HG03558 (cell line): Measurements from ENCODE around the gene TRIM38.
A peak's percentile ranks its signal among the peaks of the same experiment; 100 is the strongest.
"Not testable (repeated sequence)": the region's sequence is repeated elsewhere in the genome, so short reads cannot be mapped to it uniquely, and the experiment has no call there.

Experiments used
- ATAC-seq: cut with Tn5 transposase; IDR thresholded peaks from one replicate; pipeline ENCODE4 v1.9.1; 2021; ENCODE audit warnings: moderate number of reproducible peaks; ENCODE audit not compliant: unreplicated experiment; ENCODE audit errors: extremely low read depth

TRIM38 gene

DNA sequence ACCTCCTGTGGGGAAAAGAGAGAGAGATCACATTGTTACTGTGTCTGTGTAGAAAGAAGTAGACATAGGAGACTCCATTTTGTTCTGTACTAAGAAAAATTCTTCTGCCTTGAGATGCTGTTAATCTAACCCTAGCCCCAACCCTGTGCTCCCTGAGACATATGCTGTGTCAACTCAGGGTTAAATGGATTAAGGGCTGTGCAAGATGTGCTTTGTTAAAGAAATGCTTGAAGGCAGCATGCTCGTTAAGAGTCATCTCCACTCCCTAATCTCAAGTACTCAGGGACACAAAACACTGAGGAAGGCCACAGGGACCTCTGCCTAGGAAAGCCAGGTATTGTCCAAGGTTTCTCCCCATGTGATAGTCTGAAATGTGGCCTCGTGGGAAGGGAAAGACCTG is 36.6 kb downstream of the TRIM38 start:
- not testable (repeated sequence) for ATAC-seq

DNA sequence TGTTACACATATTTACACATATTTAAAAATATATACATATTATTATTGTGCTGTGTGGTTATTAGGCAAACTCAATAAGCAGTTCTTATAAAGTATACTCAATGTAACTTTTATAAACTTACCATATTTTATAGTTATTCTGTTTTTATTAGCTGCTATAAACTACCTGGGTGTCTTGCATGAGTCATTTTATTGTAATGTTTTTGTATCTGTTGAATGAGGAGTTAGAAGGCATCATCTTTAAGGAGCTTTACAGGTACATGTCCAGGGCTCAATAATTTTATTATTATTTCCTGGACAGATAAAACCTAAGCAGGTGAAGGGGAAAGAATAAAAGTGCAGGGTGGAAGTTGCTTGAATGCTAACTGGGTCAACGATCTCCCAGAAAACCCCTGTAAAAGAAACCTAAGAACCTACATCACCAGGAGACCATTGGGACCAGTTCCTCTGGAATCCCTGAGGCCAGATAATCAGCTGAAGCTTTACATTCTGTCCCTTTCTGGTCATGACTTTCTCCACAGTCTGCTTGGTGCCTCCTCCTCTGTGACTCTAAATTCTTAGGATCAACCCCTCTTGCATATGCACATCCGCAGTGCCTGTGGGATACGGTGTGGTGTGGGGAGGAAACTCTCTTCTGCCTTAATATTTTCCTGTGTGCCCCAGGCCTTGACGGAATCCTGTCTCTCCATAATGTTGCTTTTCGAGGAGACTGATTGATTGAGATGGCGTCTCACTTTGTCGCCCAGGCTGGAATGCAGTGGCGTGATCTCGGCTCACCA is 38.0 kb downstream of the TRIM38 start:
- no peak for ATAC-seq

DNA sequence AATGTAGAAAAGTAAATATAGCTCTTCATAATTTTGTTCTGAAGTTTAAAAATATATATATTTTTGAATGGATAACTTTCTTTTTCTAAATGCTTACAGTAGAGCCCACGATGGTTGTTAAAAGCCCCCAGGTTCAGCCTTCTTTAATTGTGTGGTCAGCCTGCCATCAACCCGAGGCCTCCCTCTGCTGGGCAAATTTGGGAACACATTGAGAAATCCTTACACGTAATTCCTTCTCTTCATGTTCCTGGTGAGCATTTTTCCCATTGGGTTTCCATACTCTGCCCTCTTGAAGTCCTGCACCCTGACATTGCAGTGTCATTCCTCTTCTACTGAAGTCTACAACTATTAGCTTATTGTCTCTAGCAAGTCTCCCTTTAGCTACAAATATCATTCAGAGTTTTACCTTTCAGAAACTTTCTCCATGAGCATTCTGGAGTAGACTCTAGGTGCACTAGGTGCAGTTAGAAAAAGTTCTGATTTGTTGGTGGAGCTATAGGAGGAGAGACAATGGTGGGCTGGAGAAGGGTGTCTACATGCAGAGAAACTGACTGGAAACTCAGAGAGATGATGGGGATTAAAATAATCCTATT is 40.6 kb downstream of the TRIM38 start:
- no peak for ATAC-seq

DNA sequence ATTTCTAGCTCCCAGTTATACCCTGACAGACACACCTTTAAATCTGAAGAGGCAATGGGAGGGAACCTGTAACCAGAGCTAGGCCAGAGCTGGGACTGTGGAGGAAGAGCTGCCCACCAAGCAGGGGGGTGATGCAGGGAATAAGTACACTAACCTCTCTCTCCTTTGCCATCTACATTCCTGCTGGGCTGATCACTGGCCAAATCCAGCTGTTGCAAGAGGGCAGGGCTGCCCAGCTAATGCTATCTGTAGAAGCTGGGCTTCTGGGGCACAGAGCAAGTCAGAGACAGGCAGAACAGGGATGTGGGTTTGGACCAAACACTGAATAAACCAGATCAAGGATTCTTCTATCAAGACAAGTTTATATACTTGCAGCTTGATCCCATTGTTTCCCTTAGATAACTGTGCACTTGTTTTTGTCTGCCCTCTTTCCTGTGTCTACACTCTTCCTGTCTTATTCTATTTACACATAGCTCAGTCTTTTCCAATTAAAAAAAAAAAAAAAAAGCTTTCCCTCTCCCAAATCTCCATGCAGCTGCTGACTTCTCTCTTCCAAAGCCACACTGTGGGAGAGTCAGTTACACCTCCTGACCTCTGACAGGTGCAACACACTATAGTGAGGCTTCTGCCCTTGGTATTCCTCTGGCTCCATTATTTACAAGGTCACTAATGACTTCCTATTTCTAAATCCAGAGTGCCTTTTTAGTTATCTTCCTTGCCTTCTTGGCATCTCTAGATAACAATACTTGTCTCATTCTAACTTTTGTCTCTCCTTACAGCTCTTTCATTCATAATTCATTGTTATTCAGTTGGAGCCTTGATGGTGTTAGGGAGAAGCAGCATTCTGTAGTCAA is 43.7 kb downstream of the TRIM38 start:
- no peak for ATAC-seq

DNA sequence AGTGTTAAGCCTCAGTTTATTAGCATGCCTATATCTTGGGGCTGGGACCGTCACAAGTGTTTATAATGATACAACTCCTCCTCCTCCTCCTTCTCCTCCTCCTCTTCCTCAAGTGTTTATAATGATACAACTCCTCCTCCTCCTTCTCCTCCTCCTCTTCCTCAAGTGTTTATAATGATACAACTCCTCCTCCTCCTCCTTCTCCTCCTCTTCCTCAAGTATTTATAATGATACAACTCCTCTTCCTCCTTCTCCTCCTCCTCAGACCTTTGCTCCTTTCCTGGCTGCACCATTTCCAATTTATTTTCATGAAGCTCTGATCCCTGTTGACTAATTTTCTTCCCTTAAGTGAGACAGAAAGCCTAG is 44.3 kb downstream of the TRIM38 start:
- ATAC-seq, result not testable (repeated sequence)

DNA sequence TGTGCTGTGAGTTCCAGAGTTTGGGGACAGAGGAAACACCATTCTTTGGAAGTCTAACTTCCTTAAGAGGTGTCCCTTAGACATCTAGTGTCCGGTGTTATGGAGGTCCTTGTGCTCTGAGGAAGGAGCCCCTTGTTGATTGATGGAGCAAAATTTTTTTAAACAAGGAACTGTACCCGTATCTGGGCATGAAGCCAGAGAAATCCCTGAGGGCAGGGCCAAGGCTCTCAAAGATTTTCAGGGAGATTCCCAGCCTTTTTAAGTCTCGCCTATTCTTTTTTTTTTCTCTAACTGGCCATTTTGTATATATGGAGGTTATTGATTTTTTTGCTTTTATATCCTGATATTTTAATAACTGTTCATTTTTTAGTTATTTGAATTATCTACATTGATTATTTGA is 45.9 kb downstream of the TRIM38 start:
- ATAC-seq, result no peak

DNA sequence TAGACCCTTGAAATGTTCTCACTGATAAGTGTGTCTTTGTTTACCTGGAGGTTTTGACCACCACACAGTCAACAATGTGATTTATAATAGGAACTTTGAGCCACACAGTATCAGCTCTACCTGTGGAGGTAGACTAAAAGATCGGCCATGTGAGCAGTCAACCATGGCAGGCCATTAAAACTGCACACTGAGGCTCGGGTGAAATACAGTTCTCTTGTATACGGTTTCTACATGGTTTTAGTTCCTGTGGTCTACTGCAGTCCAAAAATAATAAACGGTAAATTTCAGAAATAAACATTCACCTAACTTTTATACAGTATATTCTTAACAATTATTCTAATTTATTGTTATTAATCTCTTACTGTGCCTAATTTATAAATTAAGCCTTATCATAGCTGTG is 47.2 kb downstream of the TRIM38 start:
- ATAC-seq, result no peak

DNA sequence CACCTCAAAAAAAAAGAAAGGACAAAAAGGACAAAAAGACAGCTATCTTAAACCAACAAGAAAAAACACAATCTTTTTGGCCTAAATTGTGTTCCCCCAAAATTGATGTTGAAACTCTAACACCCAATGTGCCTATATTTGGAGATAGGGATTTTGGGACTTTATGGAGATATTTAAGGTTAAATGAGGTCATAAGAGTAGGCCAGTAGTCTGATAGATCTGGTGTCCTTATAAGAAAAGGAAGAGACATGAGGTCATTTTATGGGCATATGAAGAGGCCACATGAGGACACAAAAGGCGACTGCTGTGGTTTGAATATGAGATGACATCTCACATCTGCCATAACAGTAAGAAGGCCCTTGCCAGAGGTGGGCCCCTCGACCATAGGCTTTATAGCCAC is 49.5 kb downstream of the TRIM38 start:
- no peak for ATAC-seq

DNA sequence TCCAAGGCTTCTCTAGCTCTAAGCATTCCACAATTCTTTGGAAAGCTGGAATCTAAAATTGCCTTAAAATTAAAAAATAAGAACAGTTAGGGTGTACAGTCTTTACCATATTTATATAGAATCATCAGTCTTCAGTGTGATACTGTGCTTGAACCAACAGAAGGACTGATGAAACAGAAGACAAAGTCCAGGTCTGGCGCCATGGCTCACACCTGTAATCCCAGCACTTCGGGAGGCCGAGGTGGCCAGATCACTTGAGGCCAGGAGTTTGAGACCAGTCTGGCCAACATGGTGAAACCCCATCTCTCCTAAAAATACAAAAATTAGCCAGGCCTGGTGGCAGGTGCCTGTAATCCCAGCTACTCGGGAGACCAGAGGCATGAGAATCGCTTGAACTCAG is 51.8 kb downstream of the TRIM38 start:
- ATAC-seq, result not testable (repeated sequence)

DNA sequence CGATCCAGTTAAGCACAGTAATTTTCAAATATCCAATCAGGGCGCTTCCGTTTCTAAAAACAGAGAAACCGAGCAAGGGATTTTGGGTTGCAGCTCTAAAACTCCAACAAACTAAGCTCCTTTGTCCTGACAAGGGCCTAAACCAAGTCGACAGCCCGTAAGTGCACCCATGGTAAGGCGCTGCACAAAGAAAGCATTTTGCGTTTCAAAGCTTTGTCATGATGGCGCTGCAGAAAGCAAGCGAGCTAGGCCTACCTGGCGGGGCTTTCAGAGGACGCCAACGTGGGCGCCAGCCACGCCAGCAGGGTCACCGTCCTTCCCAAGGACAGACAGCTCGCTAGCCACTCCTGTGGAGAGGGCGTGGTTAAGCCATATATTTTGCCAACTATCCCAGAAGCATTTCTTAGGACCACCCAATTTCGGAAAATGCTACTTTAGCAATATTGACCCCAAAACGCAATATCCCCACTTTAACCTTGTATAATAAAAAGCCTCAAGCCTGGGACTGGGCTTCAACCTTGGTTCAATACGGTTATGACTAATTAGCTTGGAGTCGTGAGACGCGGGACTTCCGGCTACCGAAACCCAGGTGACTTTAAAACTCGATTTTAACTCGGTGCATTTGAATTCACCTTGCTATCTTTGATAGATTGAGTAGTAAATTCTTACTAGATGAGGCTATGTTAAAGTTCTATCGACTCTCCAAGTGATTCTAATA is 53.8 kb downstream of the TRIM38 start:
- no peak for ATAC-seq

DNA sequence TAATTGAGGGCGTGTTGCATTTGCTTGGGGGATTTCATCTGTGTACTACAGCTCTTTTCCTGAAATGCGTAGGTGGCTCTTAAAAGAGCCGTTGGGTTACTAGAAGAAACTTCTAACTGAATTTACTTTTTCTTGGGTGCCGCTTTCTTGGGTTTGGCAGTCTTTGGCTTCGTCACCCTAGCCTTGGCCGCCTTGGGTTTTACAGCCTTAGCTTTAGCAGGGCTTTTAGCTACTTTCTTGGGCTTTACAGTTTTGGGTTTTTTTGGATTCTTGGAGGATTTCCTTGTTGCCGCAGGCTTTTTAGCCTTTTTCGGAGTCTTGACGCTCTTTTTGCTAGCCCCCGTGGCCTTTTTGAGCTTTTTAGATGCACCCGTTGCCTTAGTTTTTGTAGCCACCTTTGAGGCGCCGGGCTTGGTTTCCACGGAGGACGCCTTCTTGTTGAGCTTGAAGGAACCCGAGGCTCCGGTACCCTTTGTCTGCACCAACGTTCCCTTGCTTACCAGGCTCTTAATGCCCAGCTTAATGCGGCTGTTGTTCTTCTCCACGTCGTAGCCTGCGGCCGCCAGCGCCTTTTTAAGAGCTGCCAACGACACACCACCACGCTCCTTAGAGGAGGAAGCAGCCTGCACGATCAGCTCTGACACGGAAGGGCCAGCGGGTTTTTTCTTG is 54.5 kb downstream of the TRIM38 start:
- no peak for ATAC-seq

DNA sequence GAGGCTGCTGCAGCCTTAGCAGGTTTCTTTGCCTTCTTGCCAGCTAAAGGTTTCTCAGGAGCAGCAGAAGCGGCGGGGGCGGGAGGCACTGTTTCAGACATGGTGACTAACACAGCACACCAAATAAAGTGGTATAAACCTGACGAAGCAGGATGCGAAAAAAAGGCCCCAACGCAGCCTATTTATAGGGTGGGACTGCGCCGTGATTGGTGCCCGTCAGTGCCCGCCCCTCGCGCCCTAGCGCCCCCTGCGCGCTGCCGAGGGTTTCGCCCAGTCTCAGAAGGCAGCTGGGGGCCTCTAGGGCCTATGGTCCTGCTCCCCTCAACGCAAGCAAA is 55.0 kb downstream of the TRIM38 start:
- ATAC-seq, result no peak

DNA sequence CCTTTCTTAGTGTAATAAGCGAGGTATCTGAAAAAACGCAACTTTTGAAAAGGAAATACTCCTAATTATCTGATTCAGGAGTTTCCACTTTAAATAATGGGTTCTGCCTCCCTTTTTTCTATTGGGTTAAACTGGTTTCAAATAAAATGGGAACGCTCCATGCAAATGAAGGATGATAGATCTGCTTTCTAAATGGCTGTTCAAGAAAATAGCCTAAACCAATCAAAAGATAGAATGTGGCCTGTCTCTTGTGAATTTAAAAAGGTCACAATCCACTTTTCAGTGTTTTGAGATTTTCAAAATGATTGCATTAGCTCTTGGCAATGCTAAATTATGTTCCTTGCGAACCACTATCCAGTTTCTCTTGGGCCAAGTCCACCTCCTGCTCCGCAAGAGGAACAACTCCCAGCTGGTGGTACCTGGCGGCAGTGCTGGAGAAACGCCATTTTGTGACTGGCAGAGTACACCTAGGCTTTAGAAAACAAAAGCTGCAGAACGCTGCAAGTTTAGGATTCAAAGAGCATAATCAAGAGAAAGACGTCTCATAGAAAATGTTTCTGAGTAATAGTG is 56.7 kb downstream of the TRIM38 start:
- ATAC-seq, result no peak

DNA sequence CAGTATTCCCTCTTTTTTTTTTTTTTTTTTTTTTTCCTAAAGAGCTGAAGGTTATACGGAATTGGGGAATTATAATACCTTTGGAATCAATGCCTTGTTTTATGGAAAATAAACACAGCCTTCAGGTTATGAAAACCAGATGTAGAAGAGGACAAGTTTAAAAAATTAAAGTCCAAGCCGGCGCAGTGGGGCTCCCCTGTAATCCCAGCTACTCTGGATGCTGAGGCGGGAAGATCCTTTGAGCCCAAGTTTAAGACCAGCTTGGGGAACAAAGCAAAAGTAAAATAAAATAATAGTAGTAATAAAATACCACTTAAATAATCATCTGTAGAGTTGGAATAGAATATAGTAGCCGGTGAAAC is 57.3 kb downstream of the TRIM38 start:
- ATAC-seq, result no peak

DNA sequence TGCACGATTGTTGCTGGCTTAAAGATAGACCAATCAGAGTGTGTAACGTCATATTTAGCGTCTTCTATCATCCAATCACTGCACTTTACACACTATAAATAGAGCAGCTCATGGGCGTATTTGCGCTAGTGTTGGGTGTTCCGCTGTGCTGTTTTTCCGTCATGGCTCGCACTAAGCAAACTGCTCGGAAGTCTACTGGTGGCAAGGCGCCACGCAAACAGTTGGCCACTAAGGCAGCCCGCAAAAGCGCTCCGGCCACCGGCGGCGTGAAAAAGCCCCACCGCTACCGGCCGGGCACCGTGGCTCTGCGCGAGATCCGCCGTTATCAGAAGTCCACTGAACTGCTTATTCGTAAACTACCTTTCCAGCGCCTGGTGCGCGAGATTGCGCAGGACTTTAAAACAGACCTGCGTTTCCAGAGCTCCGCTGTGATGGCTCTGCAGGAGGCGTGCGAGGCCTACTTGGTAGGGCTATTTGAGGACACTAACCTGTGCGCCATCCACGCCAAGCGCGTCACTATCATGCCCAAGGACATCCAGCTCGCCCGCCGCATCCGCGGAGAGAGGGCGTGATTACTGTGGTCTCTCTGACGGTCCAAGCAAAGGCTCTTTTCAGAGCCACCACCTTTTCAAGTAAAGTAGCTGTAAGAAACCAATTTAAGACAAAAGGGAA is 57.9 kb downstream of the TRIM38 start:
- ATAC-seq, result peak; percentile 35

DNA sequence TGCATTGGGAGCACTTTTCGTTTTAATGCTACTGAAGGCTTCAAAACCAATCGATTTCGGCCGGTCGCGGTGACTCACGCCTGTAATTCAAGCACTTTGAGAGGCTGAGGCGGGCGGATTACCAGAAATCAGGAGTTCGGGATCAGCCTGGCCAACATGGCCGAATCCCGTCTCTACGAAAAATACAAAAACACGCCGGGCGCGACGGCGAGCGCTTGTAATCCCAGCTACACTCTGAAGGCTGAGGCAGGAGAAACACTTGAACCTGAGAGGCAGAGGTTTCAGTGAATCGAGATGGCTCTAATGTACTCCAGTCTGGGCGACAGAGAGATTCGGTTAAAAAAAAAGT is 58.4 kb downstream of the TRIM38 start:
- no peak for ATAC-seq

DNA sequence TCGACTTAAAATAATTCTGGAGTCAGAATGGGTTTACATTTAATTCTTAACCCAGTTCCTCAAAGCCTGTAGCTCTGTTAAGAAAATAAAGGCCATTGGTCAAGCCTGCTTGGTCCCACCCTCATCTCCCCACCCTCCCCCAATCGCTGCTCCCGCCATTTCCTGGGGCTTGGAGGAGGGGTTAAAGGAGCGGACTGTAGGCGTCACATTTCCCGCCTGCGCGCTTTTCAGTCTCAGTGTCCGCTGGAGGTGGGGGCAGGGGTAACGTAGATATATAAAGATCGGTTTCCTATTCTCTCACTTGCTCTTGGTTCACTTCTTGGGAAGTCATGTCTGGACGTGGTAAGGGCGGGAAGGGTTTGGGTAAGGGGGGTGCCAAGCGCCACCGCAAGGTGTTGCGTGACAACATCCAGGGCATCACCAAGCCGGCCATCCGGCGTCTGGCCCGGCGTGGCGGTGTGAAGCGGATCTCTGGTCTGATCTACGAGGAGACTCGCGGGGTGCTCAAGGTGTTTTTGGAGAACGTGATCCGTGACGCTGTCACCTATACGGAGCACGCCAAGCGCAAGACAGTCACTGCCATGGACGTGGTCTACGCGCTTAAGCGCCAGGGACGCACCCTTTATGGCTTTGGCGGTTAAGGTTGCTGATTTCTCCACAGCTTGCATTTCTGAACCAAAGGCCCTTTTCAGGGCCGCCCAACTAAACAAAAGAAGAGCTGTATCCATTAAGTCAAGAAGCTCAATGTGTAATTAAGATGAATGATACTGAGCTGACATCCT is 58.9 kb downstream of the TRIM38 start:
- no peak for ATAC-seq

DNA sequence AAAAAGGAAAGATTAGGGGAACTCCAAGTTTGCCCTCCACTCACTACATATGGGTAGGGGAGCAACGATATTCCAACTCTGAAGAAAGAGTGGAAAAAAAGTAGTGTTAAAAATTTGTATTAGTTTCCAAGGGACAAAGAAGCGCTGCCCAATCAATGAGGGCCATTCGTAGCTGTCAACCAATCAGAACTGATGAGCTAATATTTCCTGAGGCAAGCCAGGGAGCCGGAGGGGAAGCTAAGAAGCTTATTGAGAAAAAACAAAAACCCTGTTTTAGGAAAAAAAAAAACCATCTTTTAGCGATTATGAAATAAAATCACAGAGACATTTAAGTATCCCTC is 59.5 kb downstream of the TRIM38 start:
- no peak for ATAC-seq

DNA sequence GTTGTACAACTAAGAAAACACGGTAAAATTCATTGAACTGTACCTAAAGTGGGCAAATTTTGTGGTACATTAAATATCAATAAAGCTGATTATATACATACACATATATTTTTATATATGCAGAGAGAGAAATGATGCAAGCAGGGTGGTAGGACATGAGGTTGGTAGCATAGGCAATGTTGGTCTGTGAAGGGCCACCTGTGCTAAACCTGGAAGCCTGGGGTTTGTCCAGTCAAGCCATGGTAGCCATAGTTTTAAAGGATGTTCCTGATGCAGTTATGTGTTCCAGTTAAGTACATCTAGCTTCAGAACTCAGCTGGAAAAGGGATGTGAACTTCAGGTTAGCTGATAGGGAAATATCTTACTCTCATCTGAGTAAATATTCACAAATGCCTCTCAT is 60.1 kb downstream of the TRIM38 start:
- ATAC-seq, result no peak
